ENCODE measurements around the gene SERPINE3.

The SERPINE3 gene

DNA sequence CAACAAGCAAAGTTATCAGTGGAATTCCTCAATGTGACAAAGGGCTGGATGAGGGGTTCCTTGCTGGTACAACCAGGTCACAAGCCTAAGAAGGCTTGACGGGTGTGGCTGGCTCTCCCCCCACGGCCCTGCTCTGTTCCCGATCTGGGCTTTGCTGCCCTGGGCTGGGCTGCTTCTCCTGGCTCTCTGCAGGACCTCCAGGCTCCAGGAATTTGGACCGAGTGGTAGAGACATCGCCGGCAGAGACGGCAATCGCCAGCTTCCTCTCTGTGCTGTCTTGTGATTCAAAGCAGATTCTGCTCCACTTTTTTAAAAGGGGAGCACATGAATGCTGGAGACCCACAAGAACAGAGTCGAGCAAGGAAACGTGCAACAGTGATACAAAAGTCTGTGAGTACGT lies at the start of gene SERPINE3:
SERPINE3 (plus strand) TSS at position 338 of the 400 bp plus-strand sequence. CDS start 1,401 bp downstream, outside the sequence.
- no peak for DNase-seq (ENCODE audit: low spot score)

DNA sequence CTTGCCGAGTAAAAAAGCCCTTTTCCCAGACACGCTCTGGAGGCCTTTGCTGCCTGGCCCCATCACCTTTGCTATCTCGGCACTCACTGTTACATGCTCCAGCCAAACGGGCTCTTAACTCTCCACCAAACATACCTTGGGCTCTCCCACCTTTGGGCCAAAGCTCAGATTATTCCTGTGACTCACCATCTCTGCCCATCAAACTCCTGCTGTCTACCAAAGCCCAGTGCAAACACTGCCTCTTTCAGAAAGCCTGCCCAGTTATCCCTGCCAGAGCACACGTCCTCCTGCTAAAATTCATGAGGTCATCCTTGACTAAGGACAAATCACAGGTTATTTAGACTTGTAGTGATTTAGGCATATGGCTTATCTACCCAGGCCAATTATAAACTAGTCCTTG lies 48.1 kb upstream of the SERPINE3 start:
- no peak for DNase-seq (ENCODE audit: low spot score)

DNA sequence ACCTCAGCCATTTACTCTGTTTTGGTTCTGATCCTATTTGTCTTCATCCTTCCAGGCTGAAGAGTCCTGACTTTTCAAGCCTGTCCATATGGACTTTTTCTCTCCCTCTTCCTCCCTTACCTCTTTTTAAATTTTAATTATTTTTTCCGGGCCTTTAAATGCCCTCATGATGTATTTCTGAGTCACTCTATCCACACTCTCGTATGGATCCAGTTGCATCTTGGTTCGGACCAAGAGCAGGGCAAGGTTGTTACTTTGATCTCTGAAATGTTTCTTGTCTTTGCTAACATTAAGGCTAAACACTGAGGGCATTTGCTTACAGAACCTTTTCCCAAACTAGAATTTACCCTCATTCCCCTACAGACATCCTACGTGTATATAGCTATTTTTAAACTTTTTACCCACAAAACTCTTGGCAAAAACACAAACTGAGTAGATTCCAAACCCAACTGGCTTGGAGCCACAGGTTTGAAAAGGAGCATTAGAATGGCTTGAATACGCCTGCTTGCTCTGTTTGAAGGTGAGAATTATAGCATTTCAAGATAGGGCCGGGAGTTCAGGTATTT lies 47.4 kb upstream of the SERPINE3 start:
- no peak for DNase-seq (ENCODE audit: low spot score)

DNA sequence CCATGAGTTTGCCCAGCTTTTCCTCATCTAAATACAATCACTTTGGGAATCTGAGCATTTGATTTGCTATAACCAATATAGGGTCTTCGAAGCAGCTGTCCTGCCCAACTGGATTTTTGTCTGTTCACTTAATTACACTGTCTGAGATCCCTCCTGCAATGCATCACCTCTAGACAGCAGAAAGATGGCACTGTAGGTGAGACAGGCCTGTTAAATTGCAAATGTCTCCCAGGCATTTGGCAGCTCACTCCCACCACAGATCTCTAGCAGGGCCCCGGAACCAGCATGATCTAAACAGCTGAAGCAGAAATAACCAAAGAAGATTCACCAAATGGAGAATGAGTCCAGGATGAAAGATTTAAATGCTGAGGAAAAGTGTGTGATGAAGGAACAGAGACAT lies 41.9 kb upstream of the SERPINE3 start:
- DNase-seq (ENCODE audit: low spot score): peak; percentile 43

DNA sequence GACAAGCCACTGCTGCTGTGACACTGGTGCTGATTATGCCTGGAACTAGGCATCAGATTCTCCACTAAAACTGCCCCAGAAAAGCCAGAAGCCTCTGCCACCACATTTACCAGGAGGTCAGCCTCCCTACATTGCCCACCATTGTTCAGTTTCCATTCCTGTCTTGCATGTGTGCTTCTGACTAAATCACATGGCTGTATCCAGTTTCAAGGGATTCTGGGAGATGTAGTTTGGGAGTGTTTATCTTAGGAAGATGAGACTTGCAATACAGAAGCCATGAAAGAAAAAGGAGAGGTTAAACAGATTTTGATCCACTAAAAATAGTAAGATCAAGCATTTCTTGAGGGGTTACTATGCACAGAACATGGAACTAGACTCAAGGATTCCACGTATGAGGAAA lies 40.7 kb upstream of the SERPINE3 start:
- DNase-seq (ENCODE audit: low spot score): no peak

DNA sequence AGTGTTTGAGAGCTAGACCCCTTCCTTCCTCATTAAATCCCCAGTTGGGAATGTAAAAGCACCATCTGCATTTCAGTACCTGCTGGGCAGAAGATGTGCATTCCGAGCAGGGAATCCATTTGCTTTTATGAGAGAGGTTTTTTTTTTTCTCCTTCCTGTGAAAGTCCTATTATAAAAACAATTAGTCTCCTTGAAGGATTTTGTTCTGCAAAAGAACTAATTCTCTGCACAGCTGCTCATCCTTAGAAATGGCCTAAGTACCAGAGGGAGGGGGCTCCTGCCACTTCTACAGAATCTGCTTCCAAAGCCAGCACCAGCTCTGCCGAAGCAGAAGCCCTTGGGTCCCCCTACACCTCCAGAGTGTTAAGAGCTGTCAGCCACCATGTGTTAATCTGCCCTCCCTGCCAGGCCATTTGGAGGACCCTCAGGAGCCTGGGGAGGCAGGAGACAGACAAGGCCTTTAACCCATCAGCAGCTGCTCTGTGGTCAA lies 36.4 kb upstream of the SERPINE3 start:
- peak; percentile 57 for DNase-seq (ENCODE audit: low spot score)

DNA sequence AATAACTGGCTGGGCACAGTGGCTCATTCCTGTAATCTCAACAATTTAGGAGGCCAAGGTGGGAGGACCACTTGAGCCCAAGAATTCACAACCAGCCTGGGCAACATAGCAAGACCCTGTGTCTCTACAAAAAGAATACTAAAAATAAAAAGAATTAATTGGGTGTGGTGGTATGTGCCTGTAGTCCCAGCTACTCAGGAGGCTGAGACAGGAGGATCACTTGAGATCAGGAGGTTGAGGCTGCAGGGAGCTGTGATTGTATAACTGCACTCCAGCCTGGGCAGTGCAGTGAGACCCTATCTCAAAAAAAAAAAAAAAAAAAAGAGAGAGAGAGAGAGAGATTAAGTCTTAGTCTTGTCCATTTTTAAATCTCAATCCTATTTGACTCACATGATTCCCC lies 35.6 kb upstream of the SERPINE3 start:
- no peak for DNase-seq (ENCODE audit: low spot score)

DNA sequence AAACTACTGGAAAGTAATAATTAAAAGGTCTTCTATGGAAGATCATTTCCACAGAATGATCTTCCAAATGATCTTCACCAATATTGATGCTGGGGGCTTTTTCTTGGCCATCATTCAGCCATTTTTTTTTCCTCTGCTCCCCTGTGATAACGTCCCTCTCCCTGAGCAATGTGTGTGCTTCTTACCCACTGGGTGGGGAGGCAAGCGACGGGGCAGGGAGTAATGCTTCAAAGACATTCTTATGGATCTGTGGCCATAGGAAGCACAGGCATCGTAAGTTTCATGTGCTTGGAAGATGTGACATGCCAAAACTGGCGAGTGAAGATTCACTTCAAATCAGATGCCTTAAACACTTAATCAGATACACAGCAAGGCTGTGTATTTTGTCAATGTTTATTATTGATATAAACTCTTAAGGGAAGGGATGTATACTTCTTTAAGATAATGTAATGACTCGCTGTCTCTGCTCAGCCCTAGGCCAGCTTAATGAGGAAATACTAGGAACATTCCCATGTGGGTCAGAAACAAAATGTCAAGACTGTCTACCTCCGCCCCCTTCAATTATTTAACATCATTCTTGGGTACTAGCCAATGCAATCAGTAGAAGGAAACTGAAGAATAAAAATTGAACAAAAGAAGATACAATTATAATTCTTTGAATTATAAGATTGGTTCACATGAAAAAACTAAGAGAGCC lies 34.1 kb upstream of the SERPINE3 start:
- DNase-seq (ENCODE audit: low spot score): no peak

DNA sequence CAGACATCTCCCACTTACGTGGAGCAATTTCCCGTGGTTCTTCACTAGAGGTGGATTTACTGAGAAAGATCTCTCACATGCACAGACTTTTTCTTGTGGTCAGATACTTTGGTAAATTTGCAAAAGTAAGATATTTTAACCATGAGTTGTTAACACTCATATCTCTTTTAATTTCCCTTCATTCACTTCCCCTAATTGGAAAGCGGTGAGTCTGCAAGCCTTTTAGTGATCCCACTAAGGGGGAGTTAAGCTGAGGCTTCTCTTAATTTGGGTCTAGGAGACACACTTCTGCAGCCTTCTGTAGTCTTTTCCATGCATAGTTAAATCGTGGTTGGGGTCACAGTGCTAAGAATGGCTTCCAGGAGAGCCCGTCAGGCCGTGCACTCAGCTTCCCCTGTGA lies 30.7 kb upstream of the SERPINE3 start:
- DNase-seq (ENCODE audit: low spot score): no peak

DNA sequence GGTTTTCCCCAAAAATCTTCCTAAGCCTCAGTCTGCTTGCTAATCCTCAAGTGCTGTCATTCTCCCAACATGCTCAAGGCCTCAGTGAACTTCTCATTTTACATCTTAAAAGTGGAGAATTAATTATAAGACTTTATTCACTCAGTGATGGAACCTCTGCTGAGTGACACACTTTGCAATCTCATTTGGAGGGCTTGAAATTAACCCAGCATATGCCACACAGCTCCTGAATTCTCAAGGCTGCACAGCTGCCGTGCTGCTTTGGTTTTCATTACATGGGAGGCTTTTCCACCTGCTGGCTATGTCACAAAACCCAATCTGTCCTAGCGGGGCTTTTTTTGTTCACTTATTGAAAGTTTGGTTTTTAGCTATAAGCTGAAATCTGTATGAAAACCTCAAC lies 28.3 kb upstream of the SERPINE3 start:
- DNase-seq (ENCODE audit: low spot score): peak; percentile 50

DNA sequence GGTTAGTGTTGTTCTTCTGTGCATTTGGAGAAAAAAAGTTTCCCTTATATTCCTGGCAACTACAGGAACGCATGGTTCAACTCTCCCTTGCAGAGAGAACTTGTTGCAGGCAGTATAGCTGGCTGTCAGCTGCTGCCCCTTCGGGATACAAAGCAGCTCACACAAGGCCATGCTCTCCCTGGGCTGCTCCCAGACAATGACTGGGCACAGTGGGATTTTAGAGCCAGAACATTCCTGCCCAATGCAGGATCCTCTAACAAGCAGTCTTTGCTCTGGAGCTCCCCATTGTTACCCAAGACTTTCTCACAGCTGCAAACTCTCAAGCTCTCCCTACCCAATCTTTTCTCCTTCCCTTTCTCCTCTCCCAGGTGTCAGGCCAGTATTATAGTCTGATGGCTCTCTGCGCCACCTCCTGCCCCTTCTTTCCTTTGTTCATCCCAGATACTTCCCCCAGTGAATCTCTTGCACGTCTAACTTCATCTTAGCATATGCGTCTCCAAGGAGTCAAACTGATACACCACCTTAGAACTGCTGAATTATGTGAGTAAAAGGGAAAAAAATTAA lies 27.5 kb upstream of the SERPINE3 start:
- no peak for DNase-seq (ENCODE audit: low spot score)

DNA sequence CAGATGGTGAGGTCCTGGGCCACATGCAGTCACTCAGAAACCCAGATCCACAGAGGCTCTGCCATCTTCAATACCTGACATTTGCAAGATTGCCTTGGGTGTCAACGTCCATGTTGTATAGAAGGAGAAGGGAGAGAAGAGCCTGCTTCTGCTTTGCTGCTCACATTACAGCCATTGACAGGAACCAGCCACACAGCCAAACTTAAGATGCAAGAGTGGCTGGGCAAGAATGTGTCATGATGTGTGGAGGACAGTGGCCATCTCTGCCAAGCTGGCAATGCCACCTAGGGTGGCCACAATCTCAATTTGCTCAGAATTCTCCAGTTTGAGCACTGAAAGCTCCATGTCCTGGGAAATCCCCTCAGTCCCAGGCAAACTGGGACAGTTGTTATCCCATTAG lies 25.9 kb upstream of the SERPINE3 start:
- no peak for DNase-seq (ENCODE audit: low spot score)

DNA sequence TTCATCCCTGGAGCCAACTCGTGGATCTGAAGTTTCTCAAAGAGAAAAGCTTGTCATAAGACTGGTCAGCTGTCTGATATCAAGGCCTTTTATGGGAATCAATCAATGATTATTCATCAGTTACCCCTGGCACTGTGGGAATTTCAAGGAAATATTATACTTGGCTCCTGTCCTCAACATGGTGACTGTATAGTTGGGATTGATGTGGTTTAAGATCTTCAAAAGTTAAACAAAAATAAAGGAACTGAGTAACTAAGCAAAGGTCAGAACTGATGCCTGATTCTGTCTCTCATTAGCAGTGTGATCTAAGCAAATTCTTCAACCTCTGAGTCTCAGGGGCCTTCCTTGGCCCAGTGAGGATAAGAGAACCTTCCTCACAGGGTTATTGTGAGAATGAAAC lies 22.2 kb upstream of the SERPINE3 start:
- DNase-seq (ENCODE audit: low spot score): no peak

DNA sequence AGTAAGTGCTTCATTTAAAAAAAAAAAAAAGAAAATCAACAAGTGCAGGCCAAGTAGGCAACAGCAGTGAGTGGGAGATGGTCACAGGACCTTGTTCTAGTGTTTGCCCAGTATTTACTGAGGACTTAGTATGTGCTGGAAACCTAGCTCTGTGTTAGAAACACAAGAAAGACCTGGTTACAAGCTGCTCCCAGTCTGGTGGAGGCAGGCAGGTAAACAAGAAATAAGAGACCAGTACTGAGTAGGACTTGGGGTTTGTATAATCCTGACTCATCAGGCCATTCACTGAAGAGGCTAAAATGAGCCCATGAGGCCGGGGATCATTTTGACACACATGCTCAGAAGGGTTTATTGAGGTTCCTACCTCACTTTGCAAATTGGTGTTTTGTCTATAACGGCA lies 21.5 kb upstream of the SERPINE3 start:
- DNase-seq (ENCODE audit: low spot score): no peak

DNA sequence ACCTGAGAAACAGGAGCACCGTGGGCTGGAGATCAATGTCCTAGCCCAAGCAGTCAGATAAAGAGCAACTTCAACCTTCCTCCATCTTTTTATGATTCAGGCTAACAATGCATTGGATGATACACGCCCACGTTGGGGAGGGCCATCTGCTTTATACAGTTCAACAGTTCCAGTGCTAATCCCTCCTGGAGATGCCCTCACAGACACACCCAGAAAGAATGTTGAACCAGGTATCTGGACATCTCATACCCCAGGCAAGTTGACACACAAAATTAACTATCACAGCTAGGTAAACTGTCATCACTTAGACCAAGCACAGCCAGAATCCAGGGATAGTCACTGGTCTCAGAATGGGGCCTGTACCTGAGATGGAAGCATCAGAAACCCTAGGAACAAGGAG lies 20.6 kb upstream of the SERPINE3 start:
- no peak for DNase-seq (ENCODE audit: low spot score)

DNA sequence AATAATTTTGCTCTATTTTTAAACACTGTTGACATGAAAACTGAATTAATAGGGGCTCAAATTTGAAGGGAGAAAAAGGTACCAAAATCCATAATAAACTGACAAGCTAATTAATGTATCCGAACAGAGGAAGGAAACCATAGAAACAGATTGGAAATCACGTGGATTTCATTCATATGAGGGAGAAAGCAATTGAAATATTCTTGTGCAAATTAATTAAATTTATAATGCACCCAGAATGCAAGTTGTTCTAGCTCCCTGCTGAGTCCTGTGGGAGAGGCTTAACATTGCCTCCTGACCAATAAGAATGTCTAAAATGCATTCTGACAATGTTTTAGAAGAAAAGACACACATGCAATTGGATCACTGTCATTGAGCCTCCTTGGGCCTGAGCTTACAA lies 17.7 kb upstream of the SERPINE3 start:
- no peak for DNase-seq (ENCODE audit: low spot score)

DNA sequence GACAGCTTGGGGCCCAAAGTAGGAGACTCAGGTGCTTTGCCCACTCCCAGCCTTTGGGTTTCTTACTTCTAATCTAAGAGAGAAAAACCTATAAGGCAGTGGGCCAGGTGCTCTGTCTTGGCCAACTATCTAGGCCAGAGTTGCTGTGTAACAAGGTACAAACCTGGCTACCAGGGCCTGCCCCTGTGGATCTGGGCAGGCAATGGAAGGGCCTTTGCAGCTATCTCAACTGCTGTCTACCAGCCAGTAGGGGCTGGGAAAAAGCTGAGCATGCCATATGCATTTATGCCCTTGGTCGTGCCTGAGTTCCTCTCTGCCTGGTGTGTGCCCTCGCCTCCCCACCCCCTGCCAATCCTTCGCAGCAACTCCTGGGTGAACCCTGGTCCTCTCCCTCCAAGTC lies 16.7 kb upstream of the SERPINE3 start:
- DNase-seq (ENCODE audit: low spot score): no peak

DNA sequence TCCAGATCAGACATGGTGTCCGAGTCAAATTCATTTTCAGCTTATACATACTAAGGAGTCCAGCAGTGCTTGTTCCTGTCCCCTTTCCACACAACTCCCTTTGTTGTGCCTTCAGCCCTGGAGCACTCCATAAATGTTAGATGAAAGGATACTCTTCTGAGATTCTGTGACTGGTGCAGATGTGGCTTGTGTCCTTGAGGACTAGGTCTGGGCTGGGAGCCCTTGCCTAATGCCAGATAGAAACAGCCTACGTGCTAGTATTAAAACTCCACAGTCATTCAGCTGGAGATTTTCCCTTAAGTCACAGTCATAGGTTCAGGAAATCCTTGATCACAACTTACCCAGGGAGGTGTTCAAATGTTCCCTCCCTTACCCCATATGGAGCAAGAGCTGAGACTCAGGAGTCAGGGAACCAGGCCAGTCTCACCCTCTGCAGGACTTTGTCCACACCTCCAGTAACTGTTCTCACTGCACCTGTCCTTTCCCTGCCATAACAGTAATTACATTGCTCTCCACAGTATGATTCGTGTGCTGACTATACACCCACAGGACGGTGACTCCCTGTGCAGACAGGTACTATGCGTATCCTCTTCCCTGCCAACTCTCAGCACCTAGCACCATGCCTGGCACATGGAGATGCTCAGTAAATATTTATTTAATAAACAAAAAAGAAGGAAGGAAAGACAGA lies 15.5 kb upstream of the SERPINE3 start:
- no peak for DNase-seq (ENCODE audit: low spot score)

DNA sequence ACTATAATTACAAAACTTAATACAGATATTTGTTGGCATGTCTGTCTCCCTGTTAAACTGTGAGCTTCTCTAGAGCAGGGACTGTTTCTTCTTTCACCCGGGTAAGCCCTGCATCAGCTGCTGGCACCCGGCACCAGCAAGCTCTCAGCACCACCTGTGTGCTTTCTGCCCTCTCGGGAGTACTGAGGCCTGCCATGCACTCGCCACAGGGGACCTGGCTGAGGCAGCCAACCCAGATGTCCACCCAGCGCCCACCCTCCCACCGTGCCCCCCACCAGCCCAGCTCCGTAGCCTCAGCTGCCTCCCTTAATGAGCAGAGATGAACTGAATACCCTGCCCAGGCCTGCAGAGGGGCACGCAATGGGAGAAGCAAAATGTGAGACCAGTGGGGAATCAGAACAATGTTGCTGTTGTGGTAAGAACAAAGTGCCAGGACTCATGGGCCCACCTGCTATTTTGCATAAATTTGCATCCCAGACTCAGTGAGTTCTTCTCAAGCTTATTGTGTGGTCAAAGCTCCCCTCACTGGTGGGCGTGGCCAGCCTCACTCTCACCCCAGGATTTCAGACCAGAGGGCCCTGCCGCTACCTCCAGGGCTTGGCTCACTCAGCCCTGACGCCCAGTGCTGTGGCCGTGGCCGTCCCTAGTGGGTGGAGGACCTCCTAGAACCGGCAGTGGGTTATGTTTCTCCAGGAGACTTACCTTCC lies 14.6 kb upstream of the SERPINE3 start:
- DNase-seq (ENCODE audit: low spot score): no peak

DNA sequence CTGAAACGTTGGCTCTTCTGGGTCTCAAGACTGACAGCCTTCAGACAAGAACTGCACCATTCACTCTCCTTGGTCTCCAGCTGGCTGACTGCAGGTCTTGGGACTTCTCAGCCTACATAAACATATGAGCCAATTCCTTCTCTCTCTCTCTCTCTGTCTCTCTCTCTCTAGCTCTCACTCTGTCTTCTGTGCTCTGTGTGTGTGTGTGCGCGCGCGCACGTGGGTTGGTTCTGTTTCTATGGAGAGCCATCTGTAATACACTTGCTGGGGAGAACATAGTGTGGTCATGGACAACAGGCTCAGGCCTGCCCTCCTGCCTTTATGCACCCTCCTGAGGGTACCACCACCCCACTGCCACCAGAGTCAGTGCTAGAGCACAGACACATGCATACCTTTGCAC lies 13.7 kb upstream of the SERPINE3 start:
- DNase-seq (ENCODE audit: low spot score): no peak

DNA sequence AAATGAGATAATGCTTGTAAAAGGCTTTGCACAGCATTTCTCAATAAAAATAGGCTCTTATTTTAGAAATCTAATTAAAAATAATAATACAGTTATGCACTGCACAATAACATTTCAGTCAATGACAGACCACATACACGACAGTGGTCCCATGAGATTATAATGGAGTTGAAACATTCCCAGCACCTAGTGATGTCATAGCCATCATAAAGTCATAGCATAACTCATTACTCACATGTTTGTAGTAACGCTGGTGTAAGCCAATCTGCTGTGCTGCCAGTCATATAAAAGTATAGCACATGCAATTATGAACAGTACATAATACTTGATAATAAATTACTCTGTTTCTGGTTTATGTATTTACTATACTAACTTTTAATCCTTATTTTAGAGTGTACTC lies 12.7 kb upstream of the SERPINE3 start:
- DNase-seq (ENCODE audit: low spot score): no peak

DNA sequence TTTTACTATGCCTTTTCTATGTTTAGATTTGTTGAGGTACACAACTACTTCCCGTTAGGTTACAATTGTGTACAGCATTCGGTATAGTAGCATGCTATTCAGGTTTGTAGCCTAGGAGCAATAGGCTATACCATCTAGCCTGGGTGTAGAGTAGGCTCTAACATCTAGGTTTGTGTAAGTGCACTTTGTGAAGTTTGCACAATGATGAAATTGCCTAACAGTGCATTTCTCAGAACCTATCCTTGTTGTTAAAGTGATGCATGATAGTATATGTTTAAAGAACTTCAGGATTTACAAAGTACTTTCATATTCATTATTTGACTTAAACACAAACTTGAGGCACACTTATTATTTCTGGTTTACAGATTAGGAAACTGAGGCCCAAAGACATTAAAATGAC lies 11.5 kb upstream of the SERPINE3 start:
- no peak for DNase-seq (ENCODE audit: low spot score)

DNA sequence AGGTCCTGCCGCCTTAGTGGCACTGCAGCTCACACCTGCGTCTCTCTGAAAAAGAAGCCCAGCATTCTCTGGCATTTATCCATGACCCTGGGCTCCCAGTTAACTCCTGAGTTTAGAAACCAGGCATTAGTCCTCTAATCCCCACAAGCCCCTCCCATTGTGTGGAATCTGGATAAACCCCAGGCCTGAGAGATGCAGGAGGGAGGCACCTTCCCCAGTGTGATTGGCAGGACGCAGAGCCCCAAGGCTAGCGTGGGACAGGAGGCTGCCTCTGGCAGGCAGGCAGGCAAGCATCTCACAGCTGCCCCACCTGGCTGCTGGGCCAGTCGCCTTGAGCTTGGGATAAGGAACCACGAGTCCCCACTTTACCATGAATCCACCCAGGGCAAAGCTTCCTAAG lies 11.0 kb upstream of the SERPINE3 start:
- peak; percentile 85 for DNase-seq (ENCODE audit: low spot score)

All from D341Med (cell line).